Body of pancreas (tissue), 4 donors: ENCODE data around the gene TDRD7.

Experiments used
- CTCF ChIP-seq, 7 experiments: fragments of 450-650 bp in 4 of 7; fragments of 200-600 bp in 3 of 7; sonication (generic) in 3 of 7; IDR thresholded peaks; one replicate each; pipeline ENCODE4 v1.5.1; 2016 to 2019; ENCODE audit warnings: antibody characterized with exemption in 7 of 7
- POLR2A ChIP-seq, 3 donors: fragments of 450-650 bp; IDR thresholded peaks; one replicate each; pipeline ENCODE4 v1.6.1; 2016; ENCODE audit warnings: antibody characterized with exemption in 3 of 3, mild to moderate bottlenecking in 2 of 3

GRCh38 chr9:97531888-97532376 lies 120.0 kb downstream of the TDRD7 start:
- TF ChIP-seq CTCF (IDR thresholded peaks at IDR 0.05): no peak
- TF ChIP-seq POLR2A (IDR thresholded peaks at IDR 0.05): no peak
